Neural cell (in vitro differentiated cells): ENCODE measurements around the gene ATXN10. TPM values are rescaled to one million over a fixed set of nuclear protein-coding genes. Genes with fewer than 3 reads are reported as not detected.

Experiments used
- H2AFZ ChIP-seq: fragments of 200-600, 300-800 bp; sonication (generic), shearing (Covaris generic); 2 replicates; pipeline ENCODE4 v1.6.0; 2014; ENCODE audit warnings: low read depth, mild to moderate bottlenecking, antibody characterized with exemption, low read length, moderate library complexity
- H3F3A ChIP-seq: fragments of 200-600 bp; shearing (Covaris generic); 2 replicates; pipeline ENCODE4 v1.6.1; 2016; ENCODE audit warnings: mild to moderate bottlenecking, moderate library complexity, mixed read lengths, antibody characterized with exemption, low read length; ENCODE audit not compliant: insufficient read depth, poor library complexity, severe bottlenecking
- H3K27ac ChIP-seq: fragments of 200-600, 300-800 bp; sonication (generic), shearing (Covaris generic); 2 replicates; pipeline ENCODE4 v1.5.1; 2014; ENCODE audit warnings: mild to moderate bottlenecking, low read length, moderate library complexity
- H3K27me3 ChIP-seq: fragments of 300-800, 200-600 bp; sonication (generic), shearing (Covaris generic); 2 replicates; pipeline ENCODE4 v1.6.0; 2014; ENCODE audit warnings: mild to moderate bottlenecking, low read depth, low read length, moderate library complexity; ENCODE audit not compliant: insufficient read depth
- H3K36me3 ChIP-seq: fragments of 300-800, 200-600 bp; sonication (generic), shearing (Covaris generic); 2 replicates; pipeline ENCODE4 v1.5.1; 2014; ENCODE audit warnings: mild to moderate bottlenecking, antibody characterized with exemption, low read length, moderate library complexity; ENCODE audit not compliant: insufficient read depth
- H3K4me2 ChIP-seq: fragments of 300-800, 200-600 bp; sonication (generic), shearing (Covaris generic); 2 replicates; pipeline ENCODE4 v1.6.0; 2014; ENCODE audit warnings: mild to moderate bottlenecking, low read length
- H3K4me3 ChIP-seq: fragments of 300-800, 200-600 bp; sonication (generic), shearing (Covaris generic); 2 replicates; pipeline ENCODE4 v1.5.1; 2014; ENCODE audit warnings: mild to moderate bottlenecking, low read length, moderate library complexity
- H3K79me2 ChIP-seq: fragments of 200-600 bp; shearing (Covaris generic); replicated peaks from 2 replicates; pipeline ENCODE4 v1.6.0; 2014; ENCODE audit warnings: mild to moderate bottlenecking, low read length, moderate library complexity; ENCODE audit not compliant: insufficient read depth
- H3K9ac ChIP-seq: fragments of 300-800, 200-600 bp; sonication (generic), shearing (Covaris generic); 2 replicates; pipeline ENCODE4 v1.6.1; 2016; ENCODE audit warnings: mild to moderate bottlenecking, low read length, mixed read lengths
- H3K9me2 ChIP-seq: fragments of 200-600 bp; shearing (Covaris generic); 2 replicates; pipeline ENCODE4 v1.6.1; 2016; ENCODE audit warnings: mild to moderate bottlenecking, low read length, mixed read lengths; ENCODE audit not compliant: insufficient read depth
- H3K9me3 ChIP-seq: fragments of 200-600, 300-800 bp; sonication (generic), shearing (Covaris generic); 2 replicates; pipeline ENCODE4 v1.6.1; 2016; ENCODE audit warnings: mild to moderate bottlenecking, mixed run types, low read length, moderate library complexity, mixed read lengths
- H4K20me1 ChIP-seq: fragments of 200-600 bp; shearing (Covaris generic); 2 replicates; pipeline ENCODE4 v1.6.1; 2016; ENCODE audit warnings: mild to moderate bottlenecking, mixed run types; ENCODE audit not compliant: insufficient read depth
- EP300 ChIP-seq: fragments of 450-650 bp; conservative IDR thresholded peaks from 2 replicates; pipeline ENCODE4 v1.6.1; 2014; ENCODE audit warnings: antibody characterized with exemption, mild to moderate bottlenecking, moderate library complexity; ENCODE audit not compliant: poor library complexity, severe bottlenecking
- EZH2 ChIP-seq: fragments of 200-600, 300-800 bp; shearing (Covaris generic), sonication (generic); IDR thresholded peaks from 2 replicates; pipeline ENCODE4 v1.6.1; 2014; ENCODE audit warnings: antibody characterized with exemption, low read length, borderline replicate concordance, mild to moderate bottlenecking; ENCODE audit not compliant: insufficient read depth, poor library complexity, severe bottlenecking
- MXI1 ChIP-seq: fragments of 450-650 bp; conservative IDR thresholded peaks from 2 replicates; pipeline ENCODE4 v1.6.1; 2014; ENCODE audit warnings: antibody characterized with exemption, mild to moderate bottlenecking; ENCODE audit not compliant: poor library complexity, severe bottlenecking
- POLR2AphosphoS5 ChIP-seq: IDR thresholded peaks from 2 replicates; pipeline ENCODE4 v1.6.1; 2012
- RAD21 ChIP-seq: fragments of 450-650 bp; conservative IDR thresholded peaks from 2 replicates; pipeline ENCODE4 v1.6.1; 2014; ENCODE audit warnings: antibody characterized with exemption, mild to moderate bottlenecking, moderate library complexity
- SMC3 ChIP-seq: fragments of 450-650 bp; conservative IDR thresholded peaks from 2 replicates; pipeline ENCODE4 v1.6.1; 2014; ENCODE audit warnings: antibody characterized with exemption, mild to moderate bottlenecking, moderate library complexity; ENCODE audit not compliant: poor library complexity
- TAF1 ChIP-seq: IDR thresholded peaks from 2 replicates; pipeline ENCODE4 v1.6.1; 2012; ENCODE audit warnings: low read depth
- polyA plus RNA-seq: library from polyadenylated mRNA; depleted of rRNA; stranded (reverse); fragments of >200 nt; gene quantifications from 2 replicates; pipeline ENCODE4 v1.2.3, GENCODE V29; 2014
- TF ChIP-seq, protein P1 (sequence below): IDR thresholded peaks from 2 replicates; pipeline ENCODE4 v1.6.1; 2012; ENCODE audit warnings: borderline replicate concordance
- TF ChIP-seq, protein P2 (sequence below): fragments of 450-650 bp; IDR thresholded peaks from 2 replicates; pipeline ENCODE4 v1.5.1; 2014; ENCODE audit warnings: antibody characterized with exemption, mild to moderate bottlenecking, moderate library complexity; ENCODE audit not compliant: poor library complexity, severe bottlenecking

The ATXN10 gene
- polyA plus RNA-seq, 1 donor from 2014 or later = 321 TPM

DNA sequence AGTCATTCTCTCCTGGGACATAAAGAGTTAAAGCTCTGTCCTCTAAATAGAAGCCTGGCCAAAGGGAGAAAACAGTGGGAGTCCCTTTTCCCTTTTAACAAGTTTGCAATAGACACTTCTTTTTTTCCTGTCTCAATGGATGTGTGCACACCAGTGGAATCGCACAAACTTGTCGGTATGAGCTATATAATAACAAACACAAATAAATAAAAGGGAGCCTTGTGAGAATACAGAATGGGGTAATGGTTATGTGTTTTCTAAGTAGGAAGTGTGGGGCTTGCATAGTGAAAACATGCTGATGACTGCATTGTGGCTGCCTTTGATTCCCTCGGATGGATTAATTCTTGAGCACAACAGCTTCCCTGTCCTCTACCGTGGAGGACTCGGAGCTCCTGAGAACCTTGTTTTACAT, 173.4 kb downstream of the ATXN10 start (continued):
- TF ChIP-seq, protein P1, sequence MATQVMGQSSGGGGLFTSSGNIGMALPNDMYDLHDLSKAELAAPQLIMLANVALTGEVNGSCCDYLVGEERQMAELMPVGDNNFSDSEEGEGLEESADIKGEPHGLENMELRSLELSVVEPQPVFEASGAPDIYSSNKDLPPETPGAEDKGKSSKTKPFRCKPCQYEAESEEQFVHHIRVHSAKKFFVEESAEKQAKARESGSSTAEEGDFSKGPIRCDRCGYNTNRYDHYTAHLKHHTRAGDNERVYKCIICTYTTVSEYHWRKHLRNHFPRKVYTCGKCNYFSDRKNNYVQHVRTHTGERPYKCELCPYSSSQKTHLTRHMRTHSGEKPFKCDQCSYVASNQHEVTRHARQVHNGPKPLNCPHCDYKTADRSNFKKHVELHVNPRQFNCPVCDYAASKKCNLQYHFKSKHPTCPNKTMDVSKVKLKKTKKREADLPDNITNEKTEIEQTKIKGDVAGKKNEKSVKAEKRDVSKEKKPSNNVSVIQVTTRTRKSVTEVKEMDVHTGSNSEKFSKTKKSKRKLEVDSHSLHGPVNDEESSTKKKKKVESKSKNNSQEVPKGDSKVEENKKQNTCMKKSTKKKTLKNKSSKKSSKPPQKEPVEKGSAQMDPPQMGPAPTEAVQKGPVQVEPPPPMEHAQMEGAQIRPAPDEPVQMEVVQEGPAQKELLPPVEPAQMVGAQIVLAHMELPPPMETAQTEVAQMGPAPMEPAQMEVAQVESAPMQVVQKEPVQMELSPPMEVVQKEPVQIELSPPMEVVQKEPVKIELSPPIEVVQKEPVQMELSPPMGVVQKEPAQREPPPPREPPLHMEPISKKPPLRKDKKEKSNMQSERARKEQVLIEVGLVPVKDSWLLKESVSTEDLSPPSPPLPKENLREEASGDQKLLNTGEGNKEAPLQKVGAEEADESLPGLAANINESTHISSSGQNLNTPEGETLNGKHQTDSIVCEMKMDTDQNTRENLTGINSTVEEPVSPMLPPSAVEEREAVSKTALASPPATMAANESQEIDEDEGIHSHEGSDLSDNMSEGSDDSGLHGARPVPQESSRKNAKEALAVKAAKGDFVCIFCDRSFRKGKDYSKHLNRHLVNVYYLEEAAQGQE = no peak
- TF ChIP-seq MXI1 = no peak

DNA sequence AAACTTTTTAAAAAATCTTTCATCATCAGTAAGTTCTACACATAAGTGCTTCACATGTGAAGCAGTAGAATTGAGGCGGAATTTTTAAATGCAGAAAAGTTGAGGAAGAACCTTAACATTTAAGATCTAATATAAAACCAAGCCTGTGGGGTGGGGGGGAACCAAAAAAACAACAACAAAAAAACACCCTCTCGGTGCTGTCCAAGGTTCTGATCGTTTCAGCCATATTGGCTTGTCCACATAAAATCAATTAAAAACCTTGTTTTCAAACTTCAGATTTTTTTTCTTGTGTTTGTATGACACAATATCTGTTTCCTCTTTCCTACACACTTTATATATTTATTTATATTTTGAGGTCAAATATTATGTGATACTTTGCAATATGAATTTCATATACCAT, 175.3 kb downstream of the ATXN10 start:
- no peaks in the 10 kb centered on the region for H3K9me2 ChIP-seq
- TF ChIP-seq, protein P1 = no peak
- TF ChIP-seq EP300 (no peak), EZH2 (no peak), SMC3 (no peak), TAF1 (no peak), POLR2AphosphoS5 (no peak), RAD21 (no peak), MXI1 (no peak)
- TF ChIP-seq, protein P2, sequence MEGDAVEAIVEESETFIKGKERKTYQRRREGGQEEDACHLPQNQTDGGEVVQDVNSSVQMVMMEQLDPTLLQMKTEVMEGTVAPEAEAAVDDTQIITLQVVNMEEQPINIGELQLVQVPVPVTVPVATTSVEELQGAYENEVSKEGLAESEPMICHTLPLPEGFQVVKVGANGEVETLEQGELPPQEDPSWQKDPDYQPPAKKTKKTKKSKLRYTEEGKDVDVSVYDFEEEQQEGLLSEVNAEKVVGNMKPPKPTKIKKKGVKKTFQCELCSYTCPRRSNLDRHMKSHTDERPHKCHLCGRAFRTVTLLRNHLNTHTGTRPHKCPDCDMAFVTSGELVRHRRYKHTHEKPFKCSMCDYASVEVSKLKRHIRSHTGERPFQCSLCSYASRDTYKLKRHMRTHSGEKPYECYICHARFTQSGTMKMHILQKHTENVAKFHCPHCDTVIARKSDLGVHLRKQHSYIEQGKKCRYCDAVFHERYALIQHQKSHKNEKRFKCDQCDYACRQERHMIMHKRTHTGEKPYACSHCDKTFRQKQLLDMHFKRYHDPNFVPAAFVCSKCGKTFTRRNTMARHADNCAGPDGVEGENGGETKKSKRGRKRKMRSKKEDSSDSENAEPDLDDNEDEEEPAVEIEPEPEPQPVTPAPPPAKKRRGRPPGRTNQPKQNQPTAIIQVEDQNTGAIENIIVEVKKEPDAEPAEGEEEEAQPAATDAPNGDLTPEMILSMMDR = no peak
- peaks cover 11% of the 10 kb centered on the region for H3K27me3 ChIP-seq
- no peak overlapping the region for H3K4me2 ChIP-seq
- H3K4me3 ChIP-seq = no peak overlapping the region
- peaks cover 3% of the 10 kb centered on the region for H3K9me3 ChIP-seq
- H2AFZ ChIP-seq = no peak overlapping the region
- no peak overlapping the region for H3K27ac ChIP-seq
- H3F3A ChIP-seq = no peaks in the 10 kb centered on the region
- no peaks in the 10 kb centered on the region for H4K20me1 ChIP-seq
- no peak overlapping the region for H3K9ac ChIP-seq
- peaks cover 20% of the 10 kb centered on the region for H3K36me3 ChIP-seq
- H3K79me2 ChIP-seq = no peaks in the 10 kb centered on the region
